H1 (cell line): ENCODE data around the gene TMEM9B. TPM values are rescaled to one million over a fixed set of nuclear protein-coding genes. Genes with fewer than 3 reads are reported as not detected.

Experiments
- CTCF ChIA-PET: fragments of 300-600 bp; sonication (Branson Sonifier 250); formaldehyde crosslinking; loops from one replicate; lab custom pipeline; 2021; ENCODE audit not compliant: partially characterized antibody; lab: Charles Lee
- POLR2A ChIA-PET: fragments of 300-600 bp; sonication (Branson Sonifier 250); formaldehyde crosslinking; loops from one replicate; lab custom pipeline; 2021; ENCODE audit warnings: inconsistent platforms; ENCODE audit not compliant: partially characterized antibody; lab: Charles Lee
- DNase-seq, 2 experiments: peaks; one replicate each; pipeline versions ENCODE4 v3.0.0 to v3.0.0-alpha.2; 2010 to 2022; ENCODE audit warnings: low spot score in 2 of 2, low read depth in 1 of 2, mixed read lengths in 1 of 2
- FAIRE-seq: peaks from 2 replicates; lab custom pipeline; 2011; peaks lifted over from hg19 to GRCh38; lab: Jason Lieb, UNC
- H2AFZ ChIP-seq: 2 replicates; pipeline ENCODE4 v1.8.1; 2012; ENCODE audit warnings: low read length, inconsistent platforms
- H2AK5ac ChIP-seq: 2 replicates; pipeline ENCODE4 v1.6.1; 2013; ENCODE audit warnings: low read depth, low read length
- H2BK120ac ChIP-seq: replicated peaks from 2 replicates; pipeline ENCODE3; 2013; ENCODE audit warnings: low read depth, low read length, inconsistent platforms
- H2BK12ac ChIP-seq: 2 replicates; pipeline ENCODE4 v1.6.1; 2013; ENCODE audit warnings: low read depth, low read length
- H2BK15ac ChIP-seq: 2 replicates; pipeline ENCODE4 v1.6.1; 2013; ENCODE audit warnings: low read length
- H2BK20ac ChIP-seq: 2 replicates; pipeline ENCODE4 v1.6.1; 2013; ENCODE audit warnings: low read length
- H2BK5ac ChIP-seq: 2 replicates; pipeline ENCODE4 v1.6.1; 2013; ENCODE audit warnings: low read depth, low read length
- H3K14ac ChIP-seq: 2 replicates; pipeline ENCODE4 v1.6.1; 2013; ENCODE audit warnings: inconsistent platforms; ENCODE audit not compliant: insufficient read length
- H3K18ac ChIP-seq: 2 replicates; pipeline ENCODE4 v1.6.1; 2013; ENCODE audit warnings: low read length; ENCODE audit errors: extremely low read depth
- H3K23ac ChIP-seq: 2 replicates; pipeline ENCODE4 v1.6.1; 2013; ENCODE audit warnings: inconsistent platforms; ENCODE audit not compliant: insufficient read length
- H3K23me2 ChIP-seq: 2 replicates; pipeline ENCODE4 v1.6.1; 2013; ENCODE audit warnings: low read depth, low read length
- H3K27ac ChIP-seq: 2 replicates; pipeline ENCODE4 v1.6.1; 2011; ENCODE audit warnings: low read depth, low read length, inconsistent platforms
- H3K27me3 ChIP-seq, 4 experiments: replicated peaks in 1 of 4; 1 replicate in 1 of 4; 2 replicates in 3 of 4; pipeline versions ENCODE4 v1.6.1 to v1.8.1; 2011 to 2013; ENCODE audit warnings: low read length in 3 of 4, mild to moderate bottlenecking in 3 of 4, inconsistent platforms in 2 of 4, mixed read lengths in 2 of 4, moderate library complexity in 1 of 4; ENCODE audit not compliant: control insufficient read depth in 3 of 4, insufficient read depth in 3 of 4; ENCODE audit errors: extremely low read depth in 1 of 4
- H3K36me3 ChIP-seq, 4 experiments: 2 replicates each; pipeline versions ENCODE4 v1.6.1 to v1.8.1; 2011 to 2013; ENCODE audit warnings: mild to moderate bottlenecking in 4 of 4, low read length in 3 of 4, moderate library complexity in 2 of 4, control low read depth in 1 of 4, inconsistent platforms in 1 of 4; ENCODE audit not compliant: insufficient read depth in 4 of 4, control insufficient read depth in 2 of 4
- H3K4ac ChIP-seq: replicated peaks from 2 replicates; pipeline ENCODE3; 2013; ENCODE audit warnings: low read length, low read depth, mixed read lengths, inconsistent platforms; ENCODE audit not compliant: insufficient read length
- H3K4me1 ChIP-seq, 4 experiments: replicated peaks in 1 of 4; 1 replicate in 1 of 4; 2 replicates in 3 of 4; pipeline versions ENCODE4 v1.6.1 to v1.8.1; 2011 to 2013; ENCODE audit warnings: low read length in 3 of 4, inconsistent platforms in 2 of 4, mixed read lengths in 1 of 4; ENCODE audit not compliant: insufficient read depth in 4 of 4, control insufficient read depth in 3 of 4
- H3K4me2 ChIP-seq, 2 experiments: 2 replicates each; pipeline versions ENCODE4 v1.6.1 to v1.8.1; 2011 to 2013; ENCODE audit warnings: low read depth in 2 of 2, low read length in 2 of 2, control low read depth in 1 of 2, inconsistent platforms in 1 of 2, mild to moderate bottlenecking in 1 of 2; ENCODE audit not compliant: insufficient read depth in 1 of 2
- H3K4me3 ChIP-seq, 4 experiments: fragments of 200-600, 300-600 bp in 1 of 4; sonication (generic), shearing (Covaris generic), sonication (Bioruptor Twin) in 1 of 4; 2 replicates each; pipeline versions ENCODE4 v1.5.1 to v1.8.1; 2011 to 2016; ENCODE audit warnings: low read length in 4 of 4, low read depth in 3 of 4, control low read depth in 2 of 4, inconsistent platforms in 2 of 4, mild to moderate bottlenecking in 2 of 4, mixed read lengths in 1 of 4, moderate library complexity in 1 of 4; ENCODE audit not compliant: insufficient read depth in 2 of 4; ENCODE audit errors: extremely low read depth in 1 of 4
- H3K56ac ChIP-seq: replicated peaks from 2 replicates; pipeline ENCODE3; 2013; ENCODE audit warnings: low read depth, mild to moderate bottlenecking, mixed read lengths, low read length, inconsistent platforms; ENCODE audit not compliant: insufficient read length
- H3K79me1 ChIP-seq: 2 replicates; pipeline ENCODE4 v1.6.1; 2013; ENCODE audit warnings: low read depth, low read length, control low read depth
- H3K79me2 ChIP-seq, 2 experiments: 2 replicates each; pipeline versions ENCODE4 v1.6.1 to v1.8.1; 2012 to 2013; ENCODE audit warnings: low read length in 2 of 2, mild to moderate bottlenecking in 2 of 2, inconsistent platforms in 1 of 2; ENCODE audit not compliant: insufficient read depth in 2 of 2, control insufficient read depth in 1 of 2
- H3K9ac ChIP-seq, 4 experiments: replicated peaks in 1 of 4; 1 replicate in 1 of 4; 2 replicates in 3 of 4; pipeline versions ENCODE4 v1.6.1 to v1.8.1; 2011 to 2013; ENCODE audit warnings: low read depth in 3 of 4, low read length in 3 of 4, control low read depth in 2 of 4, mild to moderate bottlenecking in 2 of 4, moderate library complexity in 2 of 4, inconsistent platforms in 1 of 4; ENCODE audit errors: extremely low read depth in 1 of 4
- H3K9me3 ChIP-seq, 2 experiments: 2 replicates each; pipeline versions ENCODE4 v1.6.1 to v1.8.1; 2012 to 2013; ENCODE audit warnings: mild to moderate bottlenecking in 2 of 2, moderate library complexity in 2 of 2, control low read depth in 1 of 2, inconsistent platforms in 1 of 2, low read depth in 1 of 2, low read length in 1 of 2, mixed read lengths in 1 of 2; ENCODE audit not compliant: insufficient read depth in 2 of 2
- H4K20me1 ChIP-seq, 2 experiments: replicated peaks in 1 of 2; 2 replicates each; pipeline versions ENCODE3 to v1.8.1; 2011 to 2013; ENCODE audit warnings: inconsistent platforms in 2 of 2, low read length in 2 of 2, mild to moderate bottlenecking in 1 of 2; ENCODE audit not compliant: insufficient read depth in 2 of 2, control insufficient read depth in 1 of 2
- H4K5ac ChIP-seq: 2 replicates; pipeline ENCODE4 v1.6.1; 2013; ENCODE audit warnings: low read length, low read depth, mixed read lengths, inconsistent platforms; ENCODE audit not compliant: insufficient read length
- H4K8ac ChIP-seq: 2 replicates; pipeline ENCODE4 v1.8.0; 2013; ENCODE audit warnings: mild to moderate bottlenecking, moderate library complexity, low read length, inconsistent platforms; ENCODE audit not compliant: insufficient read depth; ENCODE audit errors: extremely low read depth
- H4K91ac ChIP-seq: replicated peaks from 2 replicates; pipeline ENCODE3; 2013; ENCODE audit warnings: low read length, mixed read lengths, inconsistent platforms; ENCODE audit not compliant: insufficient read length
- BACH1 ChIP-seq: IDR thresholded peaks from 2 replicates; pipeline ENCODE4 v1.6.1; 2012; ENCODE audit warnings: low read length, improper control_type of control experiment
- JUND ChIP-seq: IDR thresholded peaks from 2 replicates; pipeline ENCODE4 v1.6.1; 2011; ENCODE audit warnings: mild to moderate bottlenecking, improper control_type of control experiment, low read length
- WGBS, 2 experiments: shearing (Covaris generic) in 1 of 2; methylation state at CpG; one replicate each; pipeline versions ENCODE4 v1.1.6 to v1.1.7; 2013 to 2015; ENCODE audit warnings: low lambda C conversion rate in 2 of 2, mixed read lengths in 2 of 2, inconsistent platforms in 1 of 2, low coverage in 1 of 2, missing lambda C conversion rate in 1 of 2; ENCODE audit not compliant: insufficient replicate concordance in 2 of 2, insufficient coverage in 1 of 2, insufficient read length in 1 of 2; ENCODE audit errors: extremely low coverage in 1 of 2, missing lambda C conversion rate in 1 of 2; 5-methylcytosine and 5-hydroxymethylcytosine counted together
- polyA plus RNA-seq, 7 experiments: library from polyadenylated mRNA; depleted of rRNA in 3 of 7; stranded (reverse) in 5 of 7; unstranded in 2 of 7; fragments of >200 nt in 5 of 7; fragments of 200-250 nt in 2 of 7; gene quantifications; 1 replicate in 5 of 7; 2 replicates in 1 of 7; 4 replicates in 1 of 7; pipeline versions ENCODE4 v1.2.1 to v1.2.3, GENCODE V29; 2011 to 2013; ENCODE audit warnings: missing spikeins in 2 of 7, mixed read lengths in 2 of 7
- total RNA-seq: library from RNA; stranded (reverse); fragmentation: NEBNext Ultra II Directional; extraction: Animal tissue kit (Norgen Biotek cat#: 25700); gene quantifications from 2 replicates; pipeline ENCODE4 v1.2.1, GENCODE V29; 2021

The TMEM9B gene
- total and polyA plus RNA-seq, 2 of the 8 experiments (the other 6 are each of a cell fraction or from before 2014, with no cell fraction given): 8.3 to 9.4 TPM

- no peak overlapping the region for H2AFZ ChIP-seq
- no peak overlapping the region for H3K4me2 ChIP-seq
- peaks cover 0 to 9% (median 1%) of the 10 kb centered on the region in 4 experiments; a peak in 3 of 8 replicates for H3K36me3 ChIP-seq
- H2BK15ac ChIP-seq: no peak overlapping the region
- no peaks in the 10 kb centered on the region for H4K20me1 ChIP-seq
- no peak overlapping the region for H3K23ac ChIP-seq
- H2BK5ac ChIP-seq: no peak overlapping the region
- H3K9ac ChIP-seq: no peak overlapping the region
- FAIRE-seq (no peak), DNase-seq (no peak)
- no peaks in the 10 kb centered on the region for H3K23me2 ChIP-seq
- H2BK120ac ChIP-seq: no peak overlapping the region
- H3K27ac ChIP-seq: no peak overlapping the region
- 92% methylated on average over 4 of the region's 4 CpGs; no CpG with 5 or more reads in 1 of the 2 experiments for WGBS, 2 experiments
- ChIA-PET CTCF (interaction anchor here (0.6 to 2.4 kb wide), 3 partner anchors 23 to 269 kb away, joined by 3 to 12 read pairs (median 6); no protein-coding TSS in a partner anchor), POLR2A (no interaction called here)
- no peaks in the 10 kb centered on the region; the same call in 1 of the 2 replicates for H3K79me1 ChIP-seq
- H3K56ac ChIP-seq: no peak overlapping the region
- no peak overlapping the region for H3K18ac ChIP-seq
- H3K4me3 ChIP-seq: no peak overlapping the region
- H2BK20ac ChIP-seq: no peak overlapping the region
- no peak overlapping the region for H2BK12ac ChIP-seq
- H2AK5ac ChIP-seq: no peak overlapping the region
- no peak for TF ChIP-seq BACH1
- no peak for TF ChIP-seq JUND
- H3K4me1 ChIP-seq: no peaks in the 10 kb centered on the region
- no peaks in the 10 kb centered on the region for H3K27me3 ChIP-seq
- no peaks in the 10 kb centered on the region for H3K79me2 ChIP-seq
- no peak overlapping the region for H3K14ac ChIP-seq
- no peak overlapping the region for H3K4ac ChIP-seq
- no peak overlapping the region for H4K5ac ChIP-seq
- H3K9me3 ChIP-seq: no peaks in the 10 kb centered on the region
- no peak overlapping the region for H4K8ac ChIP-seq
- no peak overlapping the region for H4K91ac ChIP-seq
Measured at GRCh38 chr11:8956860-8957259, 7.4 kb downstream of the TMEM9B start.
